DND-41 (cell line): ENCODE measurements around the gene ATG13.

Experiments used
- ATAC-seq: fragments of 200-7000 bp; cut with Tn5 transposase; 3 replicates; pipeline ENCODE4 v1.9.1; 2021; ENCODE audit warnings: low read depth; ENCODE audit not compliant: insufficient read depth
- DNase-seq: peaks from one replicate; pipeline ENCODE4 v3.0.0-alpha.2; 2020
- H2AFZ ChIP-seq: 2 replicates; pipeline ENCODE4 v1.6.0; 2012; ENCODE audit warnings: low read depth, low read length
- H3K27ac ChIP-seq: 2 replicates; pipeline ENCODE4 v1.5.1; 2012; ENCODE audit warnings: low read length, inconsistent platforms
- H3K27me3 ChIP-seq: fragments of 200-600 bp; sonication (generic); 2 replicates; pipeline ENCODE4 v1.6.0; 2012; ENCODE audit warnings: low read length, mild to moderate bottlenecking, inconsistent platforms; ENCODE audit not compliant: insufficient read depth, poor library complexity
- H3K36me3 ChIP-seq: 2 replicates; pipeline ENCODE4 v1.5.1; 2012; ENCODE audit warnings: low read length, inconsistent platforms; ENCODE audit not compliant: insufficient read depth
- H3K4me1 ChIP-seq: 2 replicates; pipeline ENCODE4 v1.5.1; 2012; ENCODE audit warnings: mild to moderate bottlenecking, low read length; ENCODE audit not compliant: insufficient read depth
- H3K4me2 ChIP-seq: 2 replicates; pipeline ENCODE4 v1.6.0; 2012; ENCODE audit warnings: mild to moderate bottlenecking, moderate library complexity, low read length, inconsistent platforms; ENCODE audit not compliant: insufficient read depth
- H3K4me3 ChIP-seq, 2 experiments: fragments of 200-600 bp in 1 of 2; shearing (Covaris generic) in 1 of 2; 2 replicates each; pipeline ENCODE4 v1.5.1; 2012 to 2016; ENCODE audit warnings: inconsistent platforms in 2 of 2, low read length in 2 of 2, mild to moderate bottlenecking in 2 of 2, low read depth in 1 of 2, moderate library complexity in 1 of 2
- H3K79me2 ChIP-seq: 2 replicates; pipeline ENCODE4 v1.6.0; 2012; ENCODE audit warnings: low read length, inconsistent platforms; ENCODE audit not compliant: insufficient read depth
- H3K9ac ChIP-seq: 2 replicates; pipeline ENCODE4 v1.6.0; 2012; ENCODE audit warnings: low read depth, mild to moderate bottlenecking, inconsistent platforms, low read length, moderate library complexity
- H3K9me3 ChIP-seq: 2 replicates; pipeline ENCODE4 v1.5.1; 2012; ENCODE audit warnings: low read length, moderate library complexity, mild to moderate bottlenecking, inconsistent platforms; ENCODE audit not compliant: insufficient read depth, severe bottlenecking
- H4K20me1 ChIP-seq: 2 replicates; pipeline ENCODE4 v1.6.0; 2012; ENCODE audit warnings: low read length; ENCODE audit not compliant: insufficient read depth
- CTCF ChIP-seq: IDR thresholded peaks from 2 replicates; pipeline ENCODE4 v1.5.1; 2012; ENCODE audit warnings: borderline replicate concordance, low read length, moderate library complexity, mild to moderate bottlenecking; ENCODE audit not compliant: poor library complexity, severe bottlenecking; ENCODE audit errors: extremely low read depth
- EZH2 ChIP-seq: IDR thresholded peaks from 3 replicates; pipeline ENCODE4 v1.6.1; 2012; ENCODE audit warnings: borderline replicate concordance, low read depth, mild to moderate bottlenecking, moderate library complexity, low read length, inconsistent platforms; ENCODE audit not compliant: severe bottlenecking

The ATG13 gene

GRCh38 chr11:46599340-46600193 lies 17.8 kb upstream of the ATG13 start:
- Histone ChIP-seq H3K4me2 (no peak overlapping the region), H3K27ac (no peak overlapping the region), H3K4me1 (peaks cover 3% of the 10 kb centered on the region), H3K9ac (no peak overlapping the region), H3K27me3 (no peaks in the 10 kb centered on the region), H3K9me3 (no peaks in the 10 kb centered on the region), H3K79me2 (peaks cover under 1% of the 10 kb centered on the region; the same call in 1 of the 2 replicates), H3K36me3 (peaks cover 10% of the 10 kb centered on the region), H2AFZ (no peak overlapping the region), H3K4me3 (no peak overlapping the region), H4K20me1 (no peaks in the 10 kb centered on the region)
- ATAC-seq (no peak), DNase-seq (no peak)
- no peak for TF ChIP-seq CTCF
- TF ChIP-seq EZH2 = no peak

- H3K27me3 ChIP-seq = no peaks in the 10 kb centered on the region
- H3K9me3 ChIP-seq = no peaks in the 10 kb centered on the region
- H3K36me3 ChIP-seq = peaks cover 10% of the 10 kb centered on the region
- no peak overlapping the region for H3K4me2 ChIP-seq
- H3K27ac ChIP-seq = no peak overlapping the region
- no peak for ATAC-seq
- TF ChIP-seq EZH2 (no peak), CTCF (no peak)
- no peak for DNase-seq
- no peak overlapping the region for H3K9ac ChIP-seq
- no peak overlapping the region for H3K4me3 ChIP-seq
- no peaks in the 10 kb centered on the region; the same call in 1 of the 2 replicates for H3K79me2 ChIP-seq
- H4K20me1 ChIP-seq = no peaks in the 10 kb centered on the region
- H3K4me1 ChIP-seq = no peaks in the 10 kb centered on the region
- no peak overlapping the region for H2AFZ ChIP-seq
Observed at GRCh38 chr11:46600194-46600960, 17.0 kb upstream of the ATG13 start.

GRCh38 chr11:46601129-46601528 lies 16.2 kb upstream of the ATG13 start:
- no peaks in the 10 kb centered on the region; the same call in 1 of the 2 replicates for H3K79me2 ChIP-seq
- peaks cover 10% of the 10 kb centered on the region for H3K36me3 ChIP-seq
- DNase-seq (no peak), ATAC-seq (no peak)
- no peaks in the 10 kb centered on the region for H4K20me1 ChIP-seq
- no peaks in the 10 kb centered on the region for H3K27me3 ChIP-seq
- H2AFZ ChIP-seq = no peak overlapping the region
- H3K9ac ChIP-seq = no peak overlapping the region
- no peak overlapping the region for H3K4me3 ChIP-seq
- no peaks in the 10 kb centered on the region for H3K9me3 ChIP-seq
- no peak overlapping the region for H3K27ac ChIP-seq
- H3K4me1 ChIP-seq = no peaks in the 10 kb centered on the region
- H3K4me2 ChIP-seq = no peak overlapping the region
- TF ChIP-seq EZH2 = no peak
- TF ChIP-seq CTCF = no peak
